ENCODE measurements around the gene SYTL3.

The SYTL3 gene

DNA sequence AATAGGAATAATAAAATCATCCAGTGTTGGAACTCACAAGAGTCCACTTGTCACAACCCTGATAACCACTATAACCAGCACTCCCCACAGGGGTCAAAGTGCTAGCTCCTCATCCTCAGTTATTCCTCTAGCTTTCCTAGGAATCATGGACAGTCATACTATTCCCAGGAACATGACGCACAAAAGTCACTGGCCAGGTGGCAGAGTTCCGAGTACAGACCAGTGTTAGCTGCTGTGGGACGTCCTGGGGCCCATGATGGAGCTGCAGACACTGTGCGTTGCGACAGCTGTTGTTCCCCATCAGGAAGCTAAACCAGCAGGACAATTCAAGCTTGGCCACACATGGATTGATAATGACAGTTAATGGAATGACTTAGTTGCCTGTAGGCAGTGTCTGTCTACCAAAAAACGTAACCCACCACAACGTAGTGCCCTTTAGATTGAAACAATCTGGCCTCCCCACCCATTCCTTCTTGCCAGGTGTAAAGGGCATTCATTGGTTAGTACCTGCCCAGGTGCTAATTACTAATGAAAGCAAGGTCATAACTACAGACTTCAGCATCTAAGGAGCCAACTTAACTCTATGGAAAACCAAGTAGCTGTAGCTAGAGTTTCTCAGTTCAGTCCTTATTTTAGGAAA is 151.9 kb downstream of the SYTL3 start:
- Histone ChIP-seq H3K79me2 (peaks cover 69% of the 10 kb centered on the region), H2AFZ (no peak overlapping the region), H3K9me3 (ENCODE audit: control insufficient read depth, low read length) (no peaks in the 10 kb centered on the region), H3K36me3 (ENCODE audit: control insufficient read depth, insufficient read depth, low read length) (no peaks in the 10 kb centered on the region), H3K4me1 (peaks cover 76% of the 10 kb centered on the region), H3K4me2 (ENCODE audit: low read length) (peak overlapping the region; percentile 49), H3K9ac (no peak overlapping the region), H3K27me3 (ENCODE audit: control insufficient read depth, insufficient read depth, low read length) (no peaks in the 10 kb centered on the region), H3K27ac (peak overlapping the region; percentile 84), H3K4me3 (ENCODE audit: low read depth, low read length) (no peak overlapping the region)
- TF ChIP-seq, protein P1, sequence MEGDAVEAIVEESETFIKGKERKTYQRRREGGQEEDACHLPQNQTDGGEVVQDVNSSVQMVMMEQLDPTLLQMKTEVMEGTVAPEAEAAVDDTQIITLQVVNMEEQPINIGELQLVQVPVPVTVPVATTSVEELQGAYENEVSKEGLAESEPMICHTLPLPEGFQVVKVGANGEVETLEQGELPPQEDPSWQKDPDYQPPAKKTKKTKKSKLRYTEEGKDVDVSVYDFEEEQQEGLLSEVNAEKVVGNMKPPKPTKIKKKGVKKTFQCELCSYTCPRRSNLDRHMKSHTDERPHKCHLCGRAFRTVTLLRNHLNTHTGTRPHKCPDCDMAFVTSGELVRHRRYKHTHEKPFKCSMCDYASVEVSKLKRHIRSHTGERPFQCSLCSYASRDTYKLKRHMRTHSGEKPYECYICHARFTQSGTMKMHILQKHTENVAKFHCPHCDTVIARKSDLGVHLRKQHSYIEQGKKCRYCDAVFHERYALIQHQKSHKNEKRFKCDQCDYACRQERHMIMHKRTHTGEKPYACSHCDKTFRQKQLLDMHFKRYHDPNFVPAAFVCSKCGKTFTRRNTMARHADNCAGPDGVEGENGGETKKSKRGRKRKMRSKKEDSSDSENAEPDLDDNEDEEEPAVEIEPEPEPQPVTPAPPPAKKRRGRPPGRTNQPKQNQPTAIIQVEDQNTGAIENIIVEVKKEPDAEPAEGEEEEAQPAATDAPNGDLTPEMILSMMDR (IDR thresholded peaks at IDR 0.05), result no peak

DNA sequence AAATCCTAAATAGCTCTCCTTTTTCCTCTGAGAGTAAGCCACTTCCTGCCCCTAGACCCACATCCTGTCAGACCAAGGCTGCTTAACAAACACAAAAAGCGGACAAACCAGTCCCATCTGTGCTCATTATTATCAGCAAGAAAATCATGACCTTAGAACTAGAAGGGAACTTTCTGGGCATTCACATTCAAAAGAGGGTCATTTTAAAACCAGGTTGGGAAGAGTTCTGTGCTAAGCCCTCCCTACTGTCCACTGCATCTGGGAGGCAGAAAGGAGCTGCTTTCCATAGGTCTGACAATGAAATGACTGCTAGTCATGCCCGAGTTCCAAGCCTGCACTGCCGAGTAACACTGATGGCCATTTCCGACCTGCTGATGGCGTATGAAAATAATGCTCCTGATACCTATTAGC is 153.9 kb downstream of the SYTL3 start:
- H3K4me2 ChIP-seq (ENCODE audit: low read length), result peak overlapping the region; percentile 76
- H3K4me1 ChIP-seq, result peaks cover 81% of the 10 kb centered on the region
- H3K36me3 ChIP-seq (ENCODE audit: control insufficient read depth, insufficient read depth, low read length), result no peaks in the 10 kb centered on the region
- TF ChIP-seq, protein P1 (IDR thresholded peaks at IDR 0.05), result no peak
- H3K79me2 ChIP-seq, result peaks cover 74% of the 10 kb centered on the region
- H3K9me3 ChIP-seq (ENCODE audit: control insufficient read depth, low read length), result no peaks in the 10 kb centered on the region
- peak overlapping the region; percentile 93 for H3K27ac ChIP-seq
- no peak overlapping the region for H2AFZ ChIP-seq
- peak overlapping the region; percentile 54 for H3K4me3 ChIP-seq (ENCODE audit: low read depth, low read length)
- H3K27me3 ChIP-seq (ENCODE audit: control insufficient read depth, insufficient read depth, low read length), result no peaks in the 10 kb centered on the region
- H3K9ac ChIP-seq, result no peak overlapping the region

DNA sequence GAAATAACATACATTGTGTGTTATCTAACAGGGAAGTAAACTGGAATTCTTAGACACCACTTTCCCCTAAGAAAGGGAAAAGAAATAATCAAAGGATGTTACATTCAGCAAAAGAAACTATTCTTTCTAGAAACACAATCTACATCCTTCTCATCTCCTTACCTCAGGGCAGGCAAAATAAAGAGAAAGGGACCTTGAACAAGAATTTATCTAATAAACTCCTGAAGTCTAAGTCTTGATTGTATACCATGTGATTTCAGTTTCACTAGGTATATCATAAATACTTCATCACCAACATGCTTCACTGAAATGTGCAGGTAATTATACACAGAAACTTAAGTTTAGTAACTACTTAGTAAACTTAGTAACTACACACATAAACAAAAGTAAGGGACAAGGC is 154.4 kb downstream of the SYTL3 start:
- TF ChIP-seq, protein P1 (IDR thresholded peaks at IDR 0.05), result no peak
- Histone ChIP-seq H3K4me2 (ENCODE audit: low read length) (peak overlapping the region; percentile 76), H2AFZ (no peak overlapping the region), H3K27me3 (ENCODE audit: control insufficient read depth, insufficient read depth, low read length) (no peaks in the 10 kb centered on the region), H3K36me3 (ENCODE audit: control insufficient read depth, insufficient read depth, low read length) (no peaks in the 10 kb centered on the region), H3K4me1 (peaks cover 82% of the 10 kb centered on the region), H3K79me2 (peaks cover 75% of the 10 kb centered on the region), H3K9me3 (ENCODE audit: control insufficient read depth, low read length) (no peaks in the 10 kb centered on the region), H3K9ac (no peak overlapping the region), H3K4me3 (ENCODE audit: low read depth, low read length) (peak overlapping the region; percentile 54), H3K27ac (peak overlapping the region; percentile 93)

DNA sequence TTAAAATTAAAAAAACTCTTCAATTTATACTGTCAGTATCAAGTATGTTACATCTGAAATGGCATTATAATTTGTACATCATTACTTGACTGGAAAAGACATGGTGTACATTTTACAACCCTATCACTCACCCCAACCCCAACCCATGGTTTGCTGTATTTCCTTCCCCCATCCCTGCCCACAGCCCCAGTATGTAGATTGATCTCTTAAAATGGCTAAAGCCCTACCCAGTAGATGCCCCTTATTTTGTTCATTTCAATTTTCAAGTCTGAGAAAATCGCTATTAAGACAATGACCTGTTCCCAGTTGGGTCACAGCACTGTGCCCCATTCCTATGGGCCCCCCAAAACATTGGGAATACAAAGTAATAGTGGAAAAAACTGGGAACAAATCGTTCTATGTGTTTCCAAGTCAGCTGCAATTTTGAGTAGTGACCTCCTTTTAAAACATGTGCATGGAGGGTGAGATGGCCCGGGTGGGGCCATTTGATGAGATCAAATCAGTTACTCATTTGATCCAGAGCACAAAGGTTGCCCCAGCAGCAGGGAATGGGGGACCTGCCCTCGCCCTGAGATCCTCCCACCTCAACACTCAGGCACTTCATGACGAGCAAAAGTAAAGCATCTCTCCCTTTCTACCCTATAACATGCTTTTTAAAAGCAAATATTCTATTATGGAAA is 156.0 kb downstream of the SYTL3 start:
- H3K4me2 ChIP-seq (ENCODE audit: low read length), result peak overlapping the region; percentile 0
- TF ChIP-seq, protein P1 (IDR thresholded peaks at IDR 0.05), result no peak
- H3K27me3 ChIP-seq (ENCODE audit: control insufficient read depth, insufficient read depth, low read length), result no peaks in the 10 kb centered on the region
- H2AFZ ChIP-seq, result no peak overlapping the region
- peaks cover 83% of the 10 kb centered on the region for H3K4me1 ChIP-seq
- H3K9ac ChIP-seq, result no peak overlapping the region
- peak overlapping the region; percentile 95 for H3K27ac ChIP-seq
- peaks cover 77% of the 10 kb centered on the region for H3K79me2 ChIP-seq
- no peaks in the 10 kb centered on the region for H3K9me3 ChIP-seq (ENCODE audit: control insufficient read depth, low read length)
- peak overlapping the region; percentile 15 for H3K4me3 ChIP-seq (ENCODE audit: low read depth, low read length)
- H3K36me3 ChIP-seq (ENCODE audit: control insufficient read depth, insufficient read depth, low read length), result no peaks in the 10 kb centered on the region
